Loucy (cell line): ENCODE results near the gene RPL22L1.

Source experiments
- H2AFZ ChIP-seq: fragments of 200-600 bp; sonication (generic); 2 replicates; pipeline ENCODE4 v1.6.0; 2016; ENCODE audit warnings: antibody characterized with exemption, mild to moderate bottlenecking, low read length, moderate library complexity
- H3F3A ChIP-seq: fragments of 200-600 bp; 2 replicates; pipeline ENCODE4 v1.6.0; 2016; ENCODE audit warnings: antibody characterized with exemption, low read depth, mild to moderate bottlenecking
- H3K27me3 ChIP-seq: fragments of 200-600 bp; sonication (generic); 2 replicates; pipeline ENCODE4 v1.6.1; 2014; ENCODE audit warnings: low read length, mild to moderate bottlenecking; ENCODE audit not compliant: insufficient read depth, poor library complexity, severe bottlenecking
- H3K36me3 ChIP-seq: fragments of 200-600 bp; sonication (generic); 2 replicates; pipeline ENCODE4 v1.6.1; 2016; ENCODE audit warnings: low read length; ENCODE audit not compliant: insufficient read depth
- H3K4me1 ChIP-seq: fragments of 200-600 bp; sonication (generic); 2 replicates; pipeline ENCODE4 v1.5.1; 2014; ENCODE audit warnings: low read length, mild to moderate bottlenecking; ENCODE audit not compliant: insufficient read depth, poor library complexity, severe bottlenecking
- H3K4me2 ChIP-seq: fragments of 200-600 bp; sonication (generic); 2 replicates; pipeline ENCODE4 v1.6.0; 2014; ENCODE audit warnings: antibody characterized with exemption, low read length, low read depth, mild to moderate bottlenecking; ENCODE audit not compliant: poor library complexity, severe bottlenecking
- H3K4me3 ChIP-seq: fragments of 200-600 bp; sonication (generic); 2 replicates; pipeline ENCODE4 v1.5.1; 2014; ENCODE audit warnings: low read length, mild to moderate bottlenecking, mixed read lengths; ENCODE audit not compliant: poor library complexity, severe bottlenecking
- H3K79me2 ChIP-seq: fragments of 200-600 bp; sonication (generic); 2 replicates; pipeline ENCODE4 v1.6.1; 2014; ENCODE audit warnings: low read length; ENCODE audit not compliant: insufficient read depth
- H3K9ac ChIP-seq: fragments of 200-600 bp; sonication (generic); 2 replicates; pipeline ENCODE4 v1.6.0; 2014; ENCODE audit warnings: mild to moderate bottlenecking, low read depth, low read length, moderate library complexity; ENCODE audit not compliant: poor library complexity, severe bottlenecking
- H3K9me2 ChIP-seq: fragments of 200-600 bp; sonication (generic); replicated peaks from 2 replicates; pipeline ENCODE4 v1.6.1; 2016; ENCODE audit warnings: low read depth, low read length, mixed read lengths
- H3K9me3 ChIP-seq: fragments of 200-600 bp; sonication (generic); 2 replicates; pipeline ENCODE4 v1.6.1; 2014; ENCODE audit warnings: mild to moderate bottlenecking, antibody characterized with exemption, low read length, low read depth; ENCODE audit not compliant: insufficient read depth
- H4K20me1 ChIP-seq: fragments of 200-600 bp; sonication (generic); 2 replicates; pipeline ENCODE4 v1.6.0; 2014; ENCODE audit warnings: antibody characterized with exemption, low read length, mild to moderate bottlenecking; ENCODE audit not compliant: insufficient read depth, poor library complexity, severe bottlenecking
- CTCF ChIP-seq: fragments of 200-600 bp; sonication (generic); conservative IDR thresholded peaks from 2 replicates; pipeline ENCODE4 v1.5.1; 2014; ENCODE audit warnings: mild to moderate bottlenecking, antibody characterized with exemption, low read length
- EZH2phosphoT487 ChIP-seq: fragments of 200-600 bp; IDR thresholded peaks from 2 replicates; pipeline ENCODE4 v1.6.1; 2018; ENCODE audit warnings: antibody characterized with exemption, mild to moderate bottlenecking, moderate library complexity, borderline replicate concordance

The RPL22L1 gene

DNA sequence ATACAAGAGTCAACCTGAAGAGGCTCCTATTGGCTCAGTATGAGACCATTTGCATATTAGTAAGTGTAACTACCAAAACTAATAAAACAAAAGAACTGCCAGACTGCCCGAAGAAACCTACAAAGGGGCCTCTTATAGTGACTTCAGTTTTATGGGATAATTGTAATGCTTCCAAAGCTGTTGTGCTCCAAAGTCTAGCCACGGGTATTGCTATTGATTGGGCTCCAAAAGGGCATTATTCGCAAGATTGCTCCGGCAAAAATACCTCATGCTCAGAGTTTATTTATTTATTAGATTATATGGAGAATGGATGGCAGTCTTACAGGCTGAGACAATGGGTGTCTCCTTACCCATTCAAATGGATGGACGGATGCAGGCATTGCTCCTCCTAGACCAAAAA lies 11.4 kb downstream of the RPL22L1 start:
- H3K9me3 ChIP-seq: no peaks in the 10 kb centered on the region
- H3K27me3 ChIP-seq: no peaks in the 10 kb centered on the region
- TF ChIP-seq EZH2phosphoT487 (no peak), CTCF (no peak)
- H3K4me1 ChIP-seq: no peaks in the 10 kb centered on the region
- H3K4me2 ChIP-seq: no peak overlapping the region
- H3K79me2 ChIP-seq: no peaks in the 10 kb centered on the region
- no peak overlapping the region for H3K4me3 ChIP-seq
- H3K36me3 ChIP-seq: no peaks in the 10 kb centered on the region
- no peak overlapping the region for H3K9ac ChIP-seq
- H3F3A ChIP-seq: no peaks in the 10 kb centered on the region; the same call in 1 of the 2 replicates
- H3K9me2 ChIP-seq: no peaks in the 10 kb centered on the region
- no peaks in the 10 kb centered on the region for H4K20me1 ChIP-seq
- no peak overlapping the region for H2AFZ ChIP-seq

GRCh38 chr3:170852324-170852723 lies 17.7 kb downstream of the RPL22L1 start:
- no peaks in the 10 kb centered on the region for H3K9me2 ChIP-seq
- no peak overlapping the region for H3K9ac ChIP-seq
- H3K4me1 ChIP-seq: no peaks in the 10 kb centered on the region
- H3K36me3 ChIP-seq: no peaks in the 10 kb centered on the region
- no peaks in the 10 kb centered on the region for H3K9me3 ChIP-seq
- H3K79me2 ChIP-seq: no peaks in the 10 kb centered on the region
- no peaks in the 10 kb centered on the region for H3K27me3 ChIP-seq
- no peak for TF ChIP-seq CTCF
- no peak for TF ChIP-seq EZH2phosphoT487
- no peak overlapping the region for H3K4me2 ChIP-seq
- no peaks in the 10 kb centered on the region for H4K20me1 ChIP-seq
- no peak overlapping the region for H2AFZ ChIP-seq
- no peak overlapping the region for H3K4me3 ChIP-seq
- H3F3A ChIP-seq: no peaks in the 10 kb centered on the region

- no peaks in the 10 kb centered on the region for H3K79me2 ChIP-seq
- H3F3A ChIP-seq: no peaks in the 10 kb centered on the region
- H3K27me3 ChIP-seq: no peaks in the 10 kb centered on the region
- H3K9ac ChIP-seq: no peak overlapping the region
- no peaks in the 10 kb centered on the region for H4K20me1 ChIP-seq
- H2AFZ ChIP-seq: no peak overlapping the region
- TF ChIP-seq EZH2phosphoT487 (no peak), CTCF (peak; percentile 67)
- no peak overlapping the region for H3K4me2 ChIP-seq
- no peaks in the 10 kb centered on the region for H3K4me1 ChIP-seq
- H3K4me3 ChIP-seq: no peak overlapping the region
- H3K9me2 ChIP-seq: no peaks in the 10 kb centered on the region
- H3K9me3 ChIP-seq: no peaks in the 10 kb centered on the region
- H3K36me3 ChIP-seq: no peaks in the 10 kb centered on the region
Observed at GRCh38 chr3:170848292-170848917, 21.6 kb downstream of the RPL22L1 start.
